HG03280 (cell line): Measurements from ENCODE around the gene PCIF1.
"Not testable (repeated sequence)": the region's sequence is repeated elsewhere in the genome, so short reads cannot be mapped to it uniquely, and the experiment has no call there.

Experiments
- ATAC-seq: cut with Tn5 transposase; IDR thresholded peaks from one replicate; pipeline ENCODE4 v1.9.1; 2021; ENCODE audit warnings: mild to moderate bottlenecking, moderate library complexity; ENCODE audit not compliant: unreplicated experiment

Gene PCIF1

GRCh38 chr20:45934586-45935415 is at the start of gene PCIF1:
PCIF1 (plus strand) TSS chr20:45934683; CDS start chr20:45939000, 4,317 bp downstream.
- peak; percentile 81 for ATAC-seq

GRCh38 chr20:45886590-45887345 is 47.7 kb upstream of the PCIF1 start:
- no peak for ATAC-seq

GRCh38 chr20:45887346-45887715 is 47.2 kb upstream of the PCIF1 start, which contains the start of gene SPATA25:
SPATA25 (minus strand) TSS chr20:45887622; CDS start chr20:45887590, 32 bp downstream.
- ATAC-seq: no peak

- no peak for ATAC-seq
Measured at GRCh38 chr20:45888681-45889080, 45.8 kb upstream of the PCIF1 start.

- peak; percentile 31 for ATAC-seq
Measured at GRCh38 chr20:45890077-45890984, 44.2 kb upstream of the PCIF1 start.

GRCh38 chr20:45890985-45891983 is 43.2 kb upstream of the PCIF1 start, which contains the start of the genes CTSA and NEURL2:
CTSA (plus strand) TSS chr20:45891335; CDS start chr20:45891569, 234 bp downstream.
NEURL2 (minus strand) TSS chr20:45891208; CDS start chr20:45890991, 217 bp downstream.
- peak; percentile 79 for ATAC-seq

- ATAC-seq: no peak
Measured at GRCh38 chr20:45892049-45892825, 42.2 kb upstream of the PCIF1 start.

GRCh38 chr20:45892828-45893500 is 41.5 kb upstream of the PCIF1 start:
- no peak for ATAC-seq

GRCh38 chr20:45893831-45894230 is 40.7 kb upstream of the PCIF1 start:
- no peak for ATAC-seq

GRCh38 chr20:45894797-45895196 is 39.7 kb upstream of the PCIF1 start:
- ATAC-seq: no peak

- ATAC-seq: no peak
Measured at GRCh38 chr20:45896641-45897161, 37.8 kb upstream of the PCIF1 start.

GRCh38 chr20:45897289-45897688 is 37.2 kb upstream of the PCIF1 start:
- no peak for ATAC-seq

GRCh38 chr20:45897692-45898091 is 36.8 kb upstream of the PCIF1 start:
- no peak for ATAC-seq

GRCh38 chr20:45898285-45898684 is 36.2 kb upstream of the PCIF1 start:
- no peak for ATAC-seq

- no peak for ATAC-seq
Measured at GRCh38 chr20:45899046-45899835, 35.2 kb upstream of the PCIF1 start.

- not testable (repeated sequence) for ATAC-seq
Measured at GRCh38 chr20:45901332-45901731, 33.2 kb upstream of the PCIF1 start.

- no peak for ATAC-seq
Measured at GRCh38 chr20:45902199-45902701, 32.2 kb upstream of the PCIF1 start.
